OCI-LY1 (cell line): ENCODE measurements around the gene LILRB4.

ENCODE experiments used
- H2AFZ ChIP-seq: fragments of 200-600 bp; sonication (generic), shearing (Covaris generic); 2 replicates; pipeline ENCODE4 v1.6.0; 2014; ENCODE audit warnings: antibody characterized with exemption, mild to moderate bottlenecking, low read length
- H3F3A ChIP-seq: fragments of 200-600 bp; sonication (generic), shearing (Covaris generic); 2 replicates; pipeline ENCODE4 v1.6.0; 2014; ENCODE audit warnings: mild to moderate bottlenecking, antibody characterized with exemption, low read length, moderate library complexity; ENCODE audit not compliant: insufficient read depth
- H3K27ac ChIP-seq: fragments of 200-600 bp; sonication (generic); 2 replicates; pipeline ENCODE4 v1.5.1; 2014; ENCODE audit warnings: low read length, mixed run types, mild to moderate bottlenecking, low read depth; ENCODE audit not compliant: poor library complexity, severe bottlenecking
- H3K27me3 ChIP-seq: fragments of 200-600 bp; sonication (generic); 2 replicates; pipeline ENCODE4 v1.6.0; 2014; ENCODE audit warnings: antibody characterized with exemption, mild to moderate bottlenecking, low read length, moderate library complexity; ENCODE audit not compliant: insufficient read depth
- H3K36me3 ChIP-seq: fragments of 200-600 bp; sonication (generic); 2 replicates; pipeline ENCODE4 v1.6.1; 2014; ENCODE audit warnings: mild to moderate bottlenecking, antibody characterized with exemption, low read length, moderate library complexity, mixed read lengths; ENCODE audit not compliant: insufficient read depth
- H3K4me1 ChIP-seq: fragments of 200-600 bp; sonication (generic); 2 replicates; pipeline ENCODE4 v1.5.1; 2014; ENCODE audit warnings: mild to moderate bottlenecking, low read length, moderate library complexity; ENCODE audit not compliant: insufficient read depth, severe bottlenecking
- H3K4me2 ChIP-seq: fragments of 200-600 bp; sonication (generic), shearing (Covaris generic); 2 replicates; pipeline ENCODE4 v1.6.1; 2014; ENCODE audit warnings: low read length
- H3K4me3 ChIP-seq: fragments of 200-600 bp; sonication (generic); 2 replicates; pipeline ENCODE4 v1.5.1; 2014; ENCODE audit warnings: low read length, low read depth, mild to moderate bottlenecking, mixed read lengths; ENCODE audit not compliant: poor library complexity, severe bottlenecking
- H3K79me2 ChIP-seq: fragments of 200-600 bp; shearing (Covaris generic); 2 replicates; pipeline ENCODE4 v1.6.1; 2016; ENCODE audit warnings: mixed run types, low read length, mixed read lengths; ENCODE audit not compliant: insufficient read depth
- H3K9ac ChIP-seq: fragments of 200-600 bp; sonication (generic), shearing (Covaris generic); 2 replicates; pipeline ENCODE4 v1.6.1; 2014; ENCODE audit warnings: mild to moderate bottlenecking, low read length, mixed read lengths
- H3K9me2 ChIP-seq: fragments of 200-600 bp; sonication (generic), shearing (Covaris generic); 2 replicates; pipeline ENCODE4 v1.6.1; 2014; ENCODE audit warnings: low read depth, mild to moderate bottlenecking, low read length, mixed read lengths
- H3K9me3 ChIP-seq: fragments of 200-600 bp; shearing (Covaris generic); 2 replicates; pipeline ENCODE4 v1.6.1; 2014; ENCODE audit warnings: low read length, mixed read lengths
- H4K20me1 ChIP-seq: fragments of 200-600 bp; sonication (generic), shearing (Covaris generic); 2 replicates; pipeline ENCODE4 v1.6.0; 2016; ENCODE audit warnings: mild to moderate bottlenecking, low read length; ENCODE audit not compliant: insufficient read depth
- EZH2 ChIP-seq: fragments of 200-600 bp; sonication (generic), shearing (Covaris generic); IDR thresholded peaks from 2 replicates; pipeline ENCODE4 v1.8.0; 2017; ENCODE audit warnings: borderline replicate concordance, mixed run types, mild to moderate bottlenecking, antibody characterized with exemption, low read length, moderate library complexity, mixed read lengths
- TF ChIP-seq, protein P1 (sequence below): fragments of 200-600 bp; sonication (generic), shearing (Covaris generic); IDR thresholded peaks from 2 replicates; pipeline ENCODE4 v1.5.1; 2017; ENCODE audit warnings: mild to moderate bottlenecking, antibody characterized with exemption, low read length, moderate library complexity, mixed read lengths

The LILRB4 gene

GRCh38 chr19:54644056-54644455 lies 18.7 kb upstream of the LILRB4 start:
- no peaks in the 10 kb centered on the region for H3K9me2 ChIP-seq
- H3K27ac ChIP-seq: no peak overlapping the region
- no peaks in the 10 kb centered on the region for H3K4me1 ChIP-seq
- no peaks in the 10 kb centered on the region for H3K79me2 ChIP-seq
- H3K4me2 ChIP-seq: no peak overlapping the region
- no peak overlapping the region for H3K9ac ChIP-seq
- H3K9me3 ChIP-seq: no peaks in the 10 kb centered on the region
- no peak overlapping the region for H2AFZ ChIP-seq
- H3K36me3 ChIP-seq: no peaks in the 10 kb centered on the region
- no peaks in the 10 kb centered on the region for H3F3A ChIP-seq
- no peak overlapping the region for H3K4me3 ChIP-seq
- H3K27me3 ChIP-seq: no peaks in the 10 kb centered on the region
- no peaks in the 10 kb centered on the region for H4K20me1 ChIP-seq
- TF ChIP-seq, protein P1, sequence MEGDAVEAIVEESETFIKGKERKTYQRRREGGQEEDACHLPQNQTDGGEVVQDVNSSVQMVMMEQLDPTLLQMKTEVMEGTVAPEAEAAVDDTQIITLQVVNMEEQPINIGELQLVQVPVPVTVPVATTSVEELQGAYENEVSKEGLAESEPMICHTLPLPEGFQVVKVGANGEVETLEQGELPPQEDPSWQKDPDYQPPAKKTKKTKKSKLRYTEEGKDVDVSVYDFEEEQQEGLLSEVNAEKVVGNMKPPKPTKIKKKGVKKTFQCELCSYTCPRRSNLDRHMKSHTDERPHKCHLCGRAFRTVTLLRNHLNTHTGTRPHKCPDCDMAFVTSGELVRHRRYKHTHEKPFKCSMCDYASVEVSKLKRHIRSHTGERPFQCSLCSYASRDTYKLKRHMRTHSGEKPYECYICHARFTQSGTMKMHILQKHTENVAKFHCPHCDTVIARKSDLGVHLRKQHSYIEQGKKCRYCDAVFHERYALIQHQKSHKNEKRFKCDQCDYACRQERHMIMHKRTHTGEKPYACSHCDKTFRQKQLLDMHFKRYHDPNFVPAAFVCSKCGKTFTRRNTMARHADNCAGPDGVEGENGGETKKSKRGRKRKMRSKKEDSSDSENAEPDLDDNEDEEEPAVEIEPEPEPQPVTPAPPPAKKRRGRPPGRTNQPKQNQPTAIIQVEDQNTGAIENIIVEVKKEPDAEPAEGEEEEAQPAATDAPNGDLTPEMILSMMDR: no peak
- TF ChIP-seq EZH2: no peak

DNA sequence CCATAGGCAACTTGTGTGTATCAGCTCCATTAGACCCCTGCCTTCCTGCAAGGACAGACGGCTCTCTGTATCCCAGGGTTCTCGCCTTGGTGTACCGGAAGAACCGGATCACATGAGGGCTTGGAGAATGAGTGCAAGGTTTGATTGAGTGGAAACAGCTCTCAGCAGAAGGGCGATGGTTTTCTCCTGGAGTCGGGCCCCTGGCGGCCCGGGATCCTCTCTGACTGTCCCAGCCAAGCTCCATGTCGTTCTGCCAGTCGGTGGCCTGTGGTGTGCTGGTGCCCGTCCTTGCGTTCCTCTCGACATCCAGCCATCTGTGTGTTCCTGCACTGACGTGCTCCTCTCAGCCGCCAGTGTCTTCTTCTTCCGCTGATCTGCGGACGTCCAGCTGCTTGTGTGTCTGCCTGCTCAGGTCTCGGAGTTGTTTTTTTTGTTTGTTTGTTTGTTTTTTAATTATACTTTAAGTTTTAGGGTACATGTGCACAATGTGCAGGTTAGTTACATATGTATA lies 16.4 kb upstream of the LILRB4 start:
- no peaks in the 10 kb centered on the region for H3K9me2 ChIP-seq
- H3K79me2 ChIP-seq: no peaks in the 10 kb centered on the region
- no peaks in the 10 kb centered on the region for H3K9me3 ChIP-seq
- no peak for TF ChIP-seq EZH2
- TF ChIP-seq, protein P1: no peak
- H3K4me2 ChIP-seq: no peak overlapping the region
- no peak overlapping the region for H2AFZ ChIP-seq
- no peaks in the 10 kb centered on the region for H3K27me3 ChIP-seq
- no peaks in the 10 kb centered on the region for H3K36me3 ChIP-seq
- H3K4me1 ChIP-seq: no peaks in the 10 kb centered on the region
- H3K27ac ChIP-seq: no peak overlapping the region
- no peaks in the 10 kb centered on the region for H4K20me1 ChIP-seq
- no peak overlapping the region for H3K4me3 ChIP-seq
- no peaks in the 10 kb centered on the region for H3F3A ChIP-seq
- H3K9ac ChIP-seq: no peak overlapping the region

DNA sequence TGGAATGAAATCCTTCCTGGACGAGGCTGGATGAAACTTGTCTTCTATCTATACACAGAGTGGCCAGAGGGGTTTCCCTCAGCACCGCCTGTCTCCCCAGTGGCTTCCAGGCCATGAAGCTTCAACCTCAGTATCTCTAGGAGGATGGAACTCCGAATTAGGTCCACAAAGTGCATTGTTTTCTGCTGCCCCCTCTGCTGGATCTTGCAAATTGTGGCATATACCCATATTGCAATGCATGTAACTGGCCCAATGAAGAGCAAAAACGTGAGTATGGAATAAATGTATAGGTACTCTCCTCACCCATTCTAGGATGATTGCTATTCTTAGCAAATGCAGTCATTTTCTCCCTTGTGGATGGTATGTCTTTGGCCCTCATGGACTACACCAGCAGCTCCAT lies 14.7 kb upstream of the LILRB4 start:
- H2AFZ ChIP-seq: no peak overlapping the region
- H3K4me3 ChIP-seq: no peak overlapping the region
- no peaks in the 10 kb centered on the region for H4K20me1 ChIP-seq
- H3F3A ChIP-seq: no peaks in the 10 kb centered on the region
- H3K4me2 ChIP-seq: no peak overlapping the region
- H3K9me2 ChIP-seq: no peaks in the 10 kb centered on the region
- no peaks in the 10 kb centered on the region for H3K79me2 ChIP-seq
- no peaks in the 10 kb centered on the region for H3K9me3 ChIP-seq
- H3K36me3 ChIP-seq: no peaks in the 10 kb centered on the region
- no peak overlapping the region for H3K27ac ChIP-seq
- H3K9ac ChIP-seq: no peak overlapping the region
- TF ChIP-seq, protein P1: no peak
- no peak for TF ChIP-seq EZH2
- H3K27me3 ChIP-seq: no peaks in the 10 kb centered on the region
- no peaks in the 10 kb centered on the region for H3K4me1 ChIP-seq
